Activated T-cell treated with anti-CD3 and anti-CD28 coated beads, Interleukin-2, amount 50 U/mL, for 4 hours (primary cell): Measurements from ENCODE around the gene PTPRH. TPM values are rescaled to one million over a fixed set of nuclear protein-coding genes. Genes with fewer than 3 reads are reported as not detected.
"Not testable (repeated sequence)": the region's sequence is repeated elsewhere in the genome, so short reads cannot be mapped to it uniquely, and the experiment has no call there.

ENCODE experiments used
- ATAC-seq, 2 donors: fragments of 200-7000 bp; cut with Tn5 transposase; one replicate each; pipeline ENCODE4 v1.10.0; 2021
- DNase-seq: peaks from one replicate; pipeline ENCODE4 v3.0.0-alpha.2; 2020
- H3K27me3 Mint-ChIP-seq: one replicate; pipeline ENCODE4 v1.8.0; 2021; ENCODE audit warnings: low read depth, mixed read lengths
- H3K36me3 Mint-ChIP-seq: one replicate; pipeline ENCODE4 v1.8.0; 2022; ENCODE audit warnings: mixed read lengths; ENCODE audit not compliant: insufficient read depth
- H3K4me1 Mint-ChIP-seq: one replicate; pipeline ENCODE4 v1.8.0; 2021; ENCODE audit warnings: low read depth, mixed read lengths
- H3K4me3 Mint-ChIP-seq: one replicate; pipeline ENCODE4 v1.8.0; 2021; ENCODE audit warnings: mild to moderate bottlenecking, moderate library complexity, mixed read lengths
- H3K9me3 Mint-ChIP-seq: one replicate; pipeline ENCODE4 v1.8.0; 2021; ENCODE audit warnings: mixed read lengths
- total RNA-seq, 3 donors: library from RNA; stranded (reverse); gene quantifications; one replicate each; pipeline ENCODE4 v1.2.1, GENCODE V29; 2021

The PTPRH gene
- total RNA-seq, 3 donors from 2014 or later = 0.11 to 0.38 (median 0.11) TPM

DNA sequence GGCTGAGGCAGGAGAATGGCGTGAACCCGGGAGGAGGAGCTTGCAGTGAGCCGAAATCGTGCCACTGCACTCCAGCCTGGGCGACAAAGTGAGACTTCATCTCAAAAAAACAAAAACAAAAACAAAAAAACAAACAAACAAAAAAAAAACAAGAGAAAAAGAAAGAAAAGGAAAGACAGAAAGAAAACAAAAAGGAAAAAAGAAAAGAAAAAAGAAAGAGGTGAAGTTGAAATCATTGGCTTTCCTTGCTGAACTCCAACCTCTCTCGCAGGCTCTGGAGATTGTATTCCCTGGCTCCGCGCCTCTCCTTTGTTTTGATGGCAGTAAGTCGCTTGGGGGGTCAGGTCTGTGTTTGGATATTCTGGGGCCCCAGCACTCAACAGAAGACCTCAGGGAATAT lies 37.0 kb downstream of the PTPRH start:
- peaks cover 77% of the 10 kb centered on the region for H3K27me3 Mint-ChIP-seq
- peaks cover 16% of the 10 kb centered on the region for H3K4me1 Mint-ChIP-seq
- ATAC-seq, H3K9me3 Mint-ChIP-seq, DNase-seq, H3K36me3 Mint-ChIP-seq, H3K4me3 Mint-ChIP-seq: not testable (repeated sequence)

DNA sequence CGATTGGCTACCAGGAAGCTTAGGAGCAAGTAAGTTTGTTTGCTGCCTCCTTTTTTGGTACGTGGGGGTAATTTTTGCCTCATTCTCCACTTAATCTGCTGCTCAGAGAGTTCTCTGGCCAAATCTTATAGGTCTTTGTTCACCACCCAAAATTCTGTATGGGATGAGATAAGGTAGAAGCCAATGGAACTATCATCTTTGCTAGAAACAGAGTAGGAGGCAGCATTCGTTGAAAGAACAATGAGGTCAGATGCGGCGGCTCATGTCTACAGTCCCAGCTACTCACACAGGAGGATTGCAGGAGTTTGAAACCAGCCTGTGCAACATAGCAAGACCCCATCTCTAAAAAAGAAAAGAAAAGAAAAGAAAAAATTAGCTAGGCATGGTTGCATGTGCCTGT lies 37.9 kb downstream of the PTPRH start:
- Mint-ChIP-seq H3K27me3 (peaks cover 77% of the 10 kb centered on the region), H3K4me3 (no peak overlapping the region), H3K36me3 (no peaks in the 10 kb centered on the region), H3K4me1 (peaks cover 23% of the 10 kb centered on the region), H3K9me3 (no peaks in the 10 kb centered on the region)
- ATAC-seq (no peak), DNase-seq (no peak)

DNA sequence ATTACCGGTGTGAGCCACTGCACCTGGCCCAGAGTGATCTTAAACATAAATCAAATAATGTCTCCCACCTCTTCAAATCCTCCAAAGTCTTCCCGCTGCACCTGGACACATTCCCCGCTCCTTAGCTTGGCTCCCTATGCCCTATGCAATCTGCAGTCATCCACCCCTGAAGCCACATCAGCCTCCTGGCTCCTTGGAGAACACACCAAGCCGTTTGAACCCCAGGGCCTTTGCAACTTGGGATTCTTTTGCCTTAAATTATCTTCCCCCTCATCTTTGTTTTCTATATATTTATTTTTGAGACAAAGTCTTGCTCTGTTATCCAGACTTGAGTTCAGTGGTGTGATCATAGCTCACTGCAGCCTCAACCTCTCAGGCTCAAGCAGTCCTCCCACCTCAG lies 40.2 kb downstream of the PTPRH start:
- Mint-ChIP-seq H3K9me3 (no peaks in the 10 kb centered on the region), H3K27me3 (peaks cover 78% of the 10 kb centered on the region), H3K4me1 (peaks cover 23% of the 10 kb centered on the region), H3K36me3 (no peaks in the 10 kb centered on the region), H3K4me3 (no peak overlapping the region)
- ATAC-seq (no peak), DNase-seq (no peak)

DNA sequence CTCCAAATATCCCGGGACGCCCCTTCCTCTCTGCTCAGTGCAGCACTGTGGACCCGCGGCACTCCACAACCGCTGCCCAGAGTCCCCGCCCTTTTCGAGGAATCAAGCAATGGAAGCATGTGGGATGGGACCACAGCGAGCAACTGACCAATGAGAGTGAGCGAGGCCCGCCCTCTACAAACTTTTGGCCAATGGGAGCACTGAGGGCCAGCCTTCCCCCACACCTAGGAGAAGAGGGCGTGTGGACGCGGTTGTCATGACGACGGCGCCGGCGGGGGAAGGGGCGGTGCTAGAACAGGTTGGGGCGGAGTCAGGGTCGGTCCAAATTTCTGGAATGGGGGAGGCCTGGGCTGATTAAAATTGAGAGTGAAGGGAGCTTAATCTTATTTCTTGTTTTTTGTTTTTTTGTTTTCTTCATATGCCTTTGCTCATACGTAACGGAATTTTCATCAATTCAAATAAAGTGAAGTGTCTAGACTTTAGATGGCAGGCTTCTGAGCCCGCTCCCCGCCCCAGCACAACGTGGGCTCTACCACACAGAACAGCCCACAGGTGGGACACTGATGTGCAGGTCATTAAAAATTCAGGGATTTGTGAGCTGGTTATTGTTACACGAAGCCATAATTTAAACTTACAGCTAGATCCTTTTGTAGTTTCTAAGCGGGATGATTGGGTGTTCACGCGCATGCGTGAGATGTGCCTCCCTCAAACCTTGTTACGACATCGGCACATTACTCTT lies 42.6 kb downstream of the PTPRH start, which contains the start of gene DNAAF3:
DNAAF3 (minus strand) TSS at position 84 of the 739 bp plus-strand sequence. CDS start 200 bp downstream, outside the sequence.
- no peaks in the 10 kb centered on the region for H3K36me3 Mint-ChIP-seq
- peaks cover 73% of the 10 kb centered on the region for H3K27me3 Mint-ChIP-seq
- DNase-seq (peak; percentile 44), ATAC-seq (peak; percentile 91 to 96)
- peak within 1 kb of the TSS; percentile 2 for H3K4me3 Mint-ChIP-seq
- H3K9me3 Mint-ChIP-seq = no peaks in the 10 kb centered on the region
- peaks cover 12% of the 10 kb centered on the region for H3K4me1 Mint-ChIP-seq

DNA sequence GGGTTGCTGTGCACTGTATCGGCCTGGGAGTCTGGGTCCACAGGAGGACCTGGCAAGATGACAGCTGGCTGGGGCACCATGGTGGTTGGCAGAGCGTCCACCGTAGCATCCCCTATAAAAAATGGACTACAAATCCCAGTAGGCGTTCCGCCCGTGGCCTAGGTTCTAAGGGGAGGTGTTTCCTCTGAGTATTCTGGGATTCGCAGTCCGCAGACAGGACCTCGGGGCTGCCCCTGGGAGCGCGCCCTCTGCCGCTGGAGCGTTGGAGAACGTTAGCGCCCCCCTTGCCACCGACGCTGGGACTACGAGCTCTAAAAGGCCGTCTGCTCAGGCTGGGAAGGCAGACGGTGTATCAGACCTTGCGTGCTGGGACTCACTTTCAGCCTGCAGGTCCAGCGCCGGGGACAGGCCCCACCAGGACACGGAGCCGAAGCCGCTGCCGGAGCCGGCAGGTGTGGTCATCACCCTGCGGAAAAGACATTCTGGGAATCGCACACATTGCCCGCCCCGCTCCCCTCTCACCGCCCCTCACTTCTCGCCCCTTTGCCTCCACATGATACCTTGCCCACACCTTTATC lies 43.3 kb downstream of the PTPRH start:
- H3K4me1 Mint-ChIP-seq = peaks cover 12% of the 10 kb centered on the region
- peaks cover 71% of the 10 kb centered on the region for H3K27me3 Mint-ChIP-seq
- peak; percentile 70 to 77 for ATAC-seq
- no peaks in the 10 kb centered on the region for H3K36me3 Mint-ChIP-seq
- no peaks in the 10 kb centered on the region for H3K9me3 Mint-ChIP-seq
- H3K4me3 Mint-ChIP-seq = no peak overlapping the region
- peak; percentile 29 for DNase-seq

DNA sequence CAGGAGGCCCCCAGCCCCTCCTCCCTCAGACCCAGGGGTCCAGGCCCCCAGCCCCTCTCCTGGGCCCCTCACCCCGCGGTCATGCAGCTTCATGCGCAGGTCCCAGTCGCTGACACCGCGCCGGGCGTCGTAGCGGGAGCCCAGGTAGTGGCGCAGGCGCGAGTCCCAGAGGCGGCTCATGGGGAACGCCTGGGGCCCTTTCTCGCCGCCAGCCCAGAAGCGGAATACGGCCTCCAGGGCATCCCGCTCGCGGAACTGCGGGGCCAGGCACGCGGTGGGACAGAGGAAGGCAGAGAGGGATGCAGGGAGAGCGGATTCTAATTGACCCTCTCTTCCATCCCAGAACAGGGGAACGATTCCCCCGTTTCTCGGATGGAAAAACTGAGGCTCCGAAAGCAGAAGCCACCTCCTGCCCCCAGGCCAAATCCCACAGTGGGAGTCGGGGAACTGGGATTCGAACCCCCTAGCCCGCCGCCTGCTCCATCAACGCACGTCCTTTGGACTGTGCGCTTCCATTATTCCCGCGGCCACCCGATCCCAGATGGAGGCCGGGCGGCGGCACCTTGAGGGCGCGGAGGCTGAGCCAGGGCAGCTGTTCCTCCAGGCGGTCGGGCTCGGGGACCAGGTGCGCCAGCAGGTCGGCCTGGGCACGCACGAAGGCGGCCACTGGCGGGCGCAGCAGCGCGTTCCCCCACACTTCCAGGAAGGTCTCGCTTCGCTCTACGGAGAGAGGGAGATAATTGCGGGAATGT lies 47.6 kb downstream of the PTPRH start:
- H3K4me1 Mint-ChIP-seq = peaks cover 11% of the 10 kb centered on the region
- H3K9me3 Mint-ChIP-seq = no peaks in the 10 kb centered on the region
- H3K4me3 Mint-ChIP-seq = no peak overlapping the region
- H3K36me3 Mint-ChIP-seq = no peaks in the 10 kb centered on the region
- peaks cover 75% of the 10 kb centered on the region for H3K27me3 Mint-ChIP-seq
- ATAC-seq (no peak), DNase-seq (no peak)

DNA sequence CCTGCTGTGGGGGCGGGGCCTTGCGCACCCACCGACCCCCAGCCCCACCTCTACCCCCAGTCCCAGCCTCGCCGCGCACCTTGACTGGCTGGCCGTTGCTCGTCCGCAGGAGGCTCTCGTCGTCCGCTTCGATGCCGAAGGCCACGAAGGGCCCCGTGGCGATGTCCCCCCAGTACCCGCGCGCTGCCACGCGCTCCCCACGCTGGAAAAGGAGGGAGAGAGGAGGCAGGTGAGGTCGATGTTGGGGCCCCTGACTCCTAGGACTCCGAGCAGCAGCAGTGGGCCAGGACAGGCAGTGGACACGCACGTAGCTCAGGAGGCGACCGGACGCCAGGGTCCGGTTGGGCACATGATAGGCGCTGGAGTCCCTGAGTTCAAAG lies 48.3 kb downstream of the PTPRH start:
- H3K4me3 Mint-ChIP-seq = no peak overlapping the region
- H3K27me3 Mint-ChIP-seq = peaks cover 75% of the 10 kb centered on the region

DNA sequence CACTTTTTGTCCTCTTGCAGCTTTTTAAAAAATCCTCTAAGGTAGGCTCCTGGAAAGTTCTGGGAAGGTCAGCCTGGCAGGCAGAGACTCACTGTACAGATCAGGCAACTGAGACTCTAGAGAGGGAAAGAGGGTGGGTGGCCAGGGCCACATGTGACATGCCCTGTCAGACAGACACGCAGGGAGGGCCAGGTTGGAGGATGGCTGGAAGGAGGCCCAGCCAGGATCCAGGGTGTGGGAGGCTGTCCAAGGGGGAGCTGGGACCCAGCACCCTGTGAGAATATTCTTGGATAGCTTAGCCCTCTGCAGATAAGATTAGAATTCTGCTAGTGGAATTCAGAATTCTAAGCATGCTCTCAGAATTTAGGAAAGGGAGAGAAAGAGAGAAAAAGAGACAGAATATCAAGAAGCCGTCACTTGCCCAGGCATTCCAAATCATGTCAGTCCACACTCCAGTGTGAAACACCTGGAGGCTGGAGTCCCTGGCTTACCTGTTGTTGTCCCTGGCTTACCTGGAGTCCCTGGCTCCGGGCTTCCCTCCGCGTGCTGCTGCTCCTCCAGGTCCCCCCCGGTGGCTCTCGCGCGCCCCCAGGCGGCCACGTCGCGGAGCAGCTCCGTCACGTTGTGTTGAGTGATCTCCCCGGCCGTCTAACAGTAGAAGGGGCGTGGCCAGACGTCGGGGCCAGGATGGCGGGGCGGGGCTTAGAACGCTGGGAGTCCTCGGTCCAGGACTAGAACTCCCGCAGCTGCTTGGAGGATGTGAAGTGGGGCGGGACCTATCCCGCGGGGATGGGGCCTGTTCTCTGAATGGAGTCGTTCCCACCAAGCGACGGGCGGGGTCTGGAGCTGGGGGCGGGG lies 48.9 kb downstream of the PTPRH start:
- no peak overlapping the region for H3K4me3 Mint-ChIP-seq
- no peaks in the 10 kb centered on the region for H3K9me3 Mint-ChIP-seq
- H3K4me1 Mint-ChIP-seq = peaks cover 3% of the 10 kb centered on the region
- no peaks in the 10 kb centered on the region for H3K36me3 Mint-ChIP-seq
- H3K27me3 Mint-ChIP-seq = peaks cover 71% of the 10 kb centered on the region
- DNase-seq = peak; percentile 81
- peak; percentile 96 to 97 for ATAC-seq

More for the DNA sequence above, 48.3 kb downstream of the PTPRH start:
- Mint-ChIP-seq H3K9me3 (no peaks in the 10 kb centered on the region), H3K4me1 (peaks cover 4% of the 10 kb centered on the region), H3K36me3 (no peaks in the 10 kb centered on the region)
- DNase-seq (no peak), ATAC-seq (no peak)

DNA sequence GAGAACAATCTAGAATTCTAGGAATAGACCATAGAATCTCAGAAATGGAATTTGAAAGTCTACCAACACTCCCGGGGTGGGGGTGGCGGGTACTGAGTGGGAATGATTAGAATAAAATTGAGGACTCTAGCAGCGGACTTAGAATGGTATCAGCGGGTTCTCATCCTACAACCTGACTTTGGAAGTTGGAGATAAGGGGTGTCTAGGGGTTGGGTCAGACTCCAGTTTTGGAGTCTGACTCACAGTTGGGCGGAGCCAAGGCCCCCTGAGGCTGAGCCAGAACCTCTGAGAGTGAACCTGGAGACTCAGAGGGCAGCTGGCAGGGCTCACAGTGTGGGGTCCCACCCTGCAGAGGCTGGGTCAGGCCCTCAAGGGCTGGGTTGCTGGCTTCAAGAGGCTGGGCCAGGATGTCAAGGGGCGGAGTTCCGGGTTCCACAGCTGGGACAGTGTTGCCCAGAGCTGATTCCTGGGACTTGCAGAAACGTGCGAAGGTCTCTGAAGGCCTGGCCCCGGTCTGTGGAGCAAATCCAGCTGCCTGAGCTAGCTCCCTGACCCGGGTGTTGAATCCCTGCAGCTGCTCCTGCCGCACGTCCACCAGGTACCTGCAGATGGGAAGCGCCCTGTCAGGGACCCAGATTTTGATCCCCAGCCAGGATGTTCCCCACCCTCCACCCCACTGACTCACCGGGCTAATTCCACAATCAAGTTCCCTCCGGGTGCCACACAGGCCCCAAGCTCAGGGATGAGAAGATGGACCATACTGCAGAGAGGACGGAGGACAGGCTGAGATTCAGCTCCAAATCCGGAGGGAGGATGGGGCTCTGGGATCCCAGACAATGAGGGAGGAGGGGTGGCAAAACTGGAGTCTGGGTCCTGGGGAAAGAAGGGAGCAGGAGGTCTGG lies 50.2 kb downstream of the PTPRH start:
- H3K36me3 Mint-ChIP-seq = no peaks in the 10 kb centered on the region
- no peak for DNase-seq
- no peaks in the 10 kb centered on the region for H3K9me3 Mint-ChIP-seq
- peaks cover 8% of the 10 kb centered on the region for H3K4me1 Mint-ChIP-seq
- H3K4me3 Mint-ChIP-seq = no peak overlapping the region
- peaks cover 62% of the 10 kb centered on the region for H3K27me3 Mint-ChIP-seq
- no peak for ATAC-seq

DNA sequence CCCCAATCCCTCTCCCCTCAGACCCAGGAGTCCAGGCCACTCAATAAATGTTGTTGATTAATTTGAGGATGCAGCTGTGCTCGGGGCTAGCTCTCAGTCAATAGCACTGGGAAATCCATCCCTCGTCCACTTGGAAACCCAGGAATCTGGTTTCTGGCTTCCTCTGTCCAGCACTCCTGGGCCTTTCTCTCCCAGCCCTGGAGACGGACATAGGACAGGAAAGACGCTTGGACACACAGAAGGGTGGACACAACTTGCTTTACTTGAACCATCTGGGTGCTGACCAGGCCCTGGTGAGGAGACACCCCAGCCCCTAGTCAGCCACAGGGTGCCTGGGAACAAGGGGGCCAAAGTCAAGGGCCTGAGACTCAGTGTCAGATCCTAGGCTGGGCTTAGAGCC lies 50.9 kb downstream of the PTPRH start:
- no peak overlapping the region for H3K4me3 Mint-ChIP-seq
- peaks cover 13% of the 10 kb centered on the region for H3K4me1 Mint-ChIP-seq
- H3K9me3 Mint-ChIP-seq = no peaks in the 10 kb centered on the region
- H3K36me3 Mint-ChIP-seq = no peaks in the 10 kb centered on the region
- H3K27me3 Mint-ChIP-seq = peaks cover 56% of the 10 kb centered on the region
- DNase-seq = no peak
- ATAC-seq = no peak

DNA sequence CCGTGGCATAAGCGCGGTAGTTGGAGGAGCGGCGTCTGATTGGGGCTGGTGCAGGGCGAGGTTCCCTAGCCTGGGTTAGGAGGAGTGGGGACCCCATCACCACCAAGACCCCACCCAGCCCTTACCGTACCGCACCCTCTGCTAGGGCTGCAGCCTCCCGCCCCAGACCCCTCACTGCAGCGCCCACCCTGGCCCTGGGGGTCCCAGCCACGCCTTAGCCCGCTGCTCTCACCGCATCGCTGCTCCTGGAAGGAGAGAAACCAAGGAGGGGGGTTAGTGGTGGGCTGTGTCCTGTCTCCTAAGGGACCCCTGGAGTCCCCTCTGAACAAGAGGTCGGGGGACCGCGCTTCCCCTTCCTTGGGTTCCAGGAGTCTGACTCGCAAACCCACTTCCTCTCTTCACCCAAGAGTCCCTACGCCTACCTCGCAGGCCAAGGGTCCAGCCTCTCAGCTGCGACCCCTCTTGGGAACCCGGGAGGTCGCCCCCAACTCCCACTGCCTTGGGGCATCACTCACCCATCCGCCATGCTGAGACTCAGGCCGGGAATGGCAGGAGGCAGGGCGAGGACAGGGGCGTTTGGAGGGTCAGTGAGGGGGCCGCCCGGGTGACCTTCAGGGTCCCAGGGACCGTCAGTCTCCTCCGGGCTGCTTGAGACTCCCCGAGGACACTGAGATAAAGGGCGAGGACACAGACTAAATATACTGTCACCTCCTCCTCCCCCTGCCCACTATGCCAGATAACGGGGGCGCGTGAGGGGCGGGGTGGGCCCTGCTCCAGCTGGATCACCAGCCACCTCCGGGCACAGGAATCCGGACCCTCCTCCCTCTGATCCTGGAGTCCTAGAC lies 52.0 kb downstream of the PTPRH start, which contains the start of gene TNNI3:
TNNI3 (minus strand) TSS at position 669 of the 845 bp plus-strand sequence; CDS start at position 526, 143 bp downstream.
- Mint-ChIP-seq H3K36me3 (no peaks in the 10 kb centered on the region), H3K4me3 (no peak within 1 kb of the TSS), H3K4me1 (peaks cover 16% of the 10 kb centered on the region)

DNA sequence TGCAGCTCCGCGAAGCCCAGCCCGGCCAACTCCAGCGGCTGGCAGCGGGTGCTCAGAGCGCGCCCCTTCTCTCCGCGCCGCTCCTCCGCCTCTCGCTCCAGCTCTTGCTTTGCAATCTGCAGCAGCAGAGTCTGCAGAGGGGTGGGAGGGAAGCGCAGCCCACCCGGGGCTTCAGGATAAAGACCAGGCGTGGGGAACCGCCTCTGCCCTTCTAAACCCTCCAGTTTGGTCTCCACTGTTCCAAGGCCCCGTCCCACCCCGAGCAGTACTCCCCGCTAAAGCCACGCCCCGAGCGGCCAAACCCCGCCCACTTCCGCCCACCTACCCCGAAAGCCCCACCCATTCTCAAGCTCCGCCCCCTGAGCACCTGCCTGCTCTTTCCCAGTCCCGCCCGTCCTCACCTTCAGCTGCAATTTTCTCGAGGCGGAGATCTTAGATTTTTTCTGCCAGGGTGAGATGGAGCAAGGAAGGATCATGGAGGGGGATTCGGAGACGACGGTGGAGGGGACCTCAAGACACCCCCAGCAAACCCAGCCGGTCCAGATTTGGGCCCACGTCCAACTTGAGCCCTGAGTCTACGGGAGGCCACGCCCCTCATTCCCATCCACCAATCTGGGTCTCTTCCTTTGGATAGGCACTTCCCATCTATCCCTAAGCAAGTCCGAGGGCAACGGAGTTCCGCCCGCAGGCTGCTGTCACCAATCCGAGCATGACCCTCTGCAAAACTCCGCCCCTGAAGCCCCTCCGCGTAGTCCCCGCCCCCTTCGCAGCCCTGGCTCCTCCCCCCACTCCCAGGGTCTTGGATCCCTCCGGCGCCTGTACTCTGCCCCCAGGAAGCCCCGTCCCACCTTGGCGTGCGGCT lies 52.9 kb downstream of the PTPRH start:
- H3K36me3 Mint-ChIP-seq = no peaks in the 10 kb centered on the region
- no peak overlapping the region for H3K4me3 Mint-ChIP-seq
- ATAC-seq = no peak
- no peak for DNase-seq
- H3K27me3 Mint-ChIP-seq = peaks cover 48% of the 10 kb centered on the region
- H3K9me3 Mint-ChIP-seq = peaks cover 10% of the 10 kb centered on the region
- peaks cover 22% of the 10 kb centered on the region for H3K4me1 Mint-ChIP-seq

More for the DNA sequence above, 52.0 kb downstream of the PTPRH start, which contains the start of gene TNNI3:
- ATAC-seq (no peak), DNase-seq (no peak)
- H3K27me3 Mint-ChIP-seq = peaks cover 50% of the 10 kb centered on the region
- H3K9me3 Mint-ChIP-seq = peaks cover under 1% of the 10 kb centered on the region
